ENCODE data around the gene PURB.
A peak's percentile ranks its signal among the peaks of the same experiment; 100 is the strongest.
"Not testable (repeated sequence)": the region's sequence is repeated elsewhere in the genome, so short reads cannot be mapped to it uniquely, and the experiment has no call there.

The PURB gene

DNA sequence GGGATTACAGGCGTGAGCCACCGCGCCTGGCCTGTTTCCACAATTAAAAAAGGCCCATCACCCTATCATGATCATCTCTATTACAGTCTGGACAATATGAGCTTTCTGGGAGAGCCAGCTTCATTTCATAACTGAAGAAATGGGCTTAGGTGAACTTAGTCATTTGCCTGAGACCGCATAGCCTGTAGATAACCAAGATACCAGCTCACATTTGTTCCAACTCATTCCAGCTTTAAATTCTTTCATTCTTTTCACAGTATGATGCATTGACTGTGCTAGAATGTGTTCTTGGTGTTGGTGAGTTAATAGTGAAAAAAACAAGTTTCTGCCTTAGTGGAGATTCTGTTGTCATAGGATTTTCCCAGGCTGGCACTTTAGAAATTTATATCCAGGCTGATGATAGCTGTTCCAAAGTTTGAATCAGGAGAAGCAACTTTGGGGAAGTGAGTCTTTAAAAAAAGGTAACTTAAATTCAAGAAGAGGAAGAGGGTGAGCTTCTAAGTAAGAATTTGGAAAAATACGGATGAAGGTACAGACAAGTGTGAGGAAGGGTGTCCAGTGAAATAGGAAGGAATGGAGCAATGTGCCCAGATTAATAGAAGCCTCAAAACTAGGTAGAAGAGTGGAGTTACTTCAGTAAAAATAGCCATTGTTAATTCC, 35.3 kb downstream of the PURB start:
- DNase-seq = no peak

DNA sequence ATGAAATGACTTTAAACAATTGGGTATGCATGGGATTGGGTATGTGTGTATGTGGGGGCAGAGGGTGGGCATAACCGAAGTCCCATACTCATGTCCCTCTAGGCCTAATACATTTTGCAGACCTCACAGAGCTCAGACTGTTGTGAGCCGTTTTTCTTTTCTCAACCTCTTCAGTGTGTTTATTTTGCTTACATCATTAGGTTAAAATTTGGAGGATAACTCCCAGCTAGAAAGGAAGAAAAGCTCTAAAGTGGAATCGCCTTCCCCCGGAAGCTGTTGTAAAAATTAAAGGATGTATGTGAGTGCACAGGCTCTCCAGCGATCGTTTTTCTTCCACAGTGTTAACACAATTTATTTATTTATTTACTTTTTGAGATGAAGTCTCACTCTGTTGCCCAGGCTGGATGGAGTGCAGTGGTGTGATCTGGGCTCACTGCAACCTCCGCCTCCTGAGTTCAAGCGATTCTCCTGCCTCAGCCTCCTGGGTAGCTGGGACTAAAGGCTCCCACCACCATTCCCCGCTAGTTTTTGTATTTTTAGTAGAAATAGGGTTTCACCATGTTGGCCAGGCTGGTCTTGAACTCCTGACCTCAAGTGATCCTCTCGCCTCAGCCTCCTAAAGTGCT, 36.0 kb downstream of the PURB start:
- DNase-seq = peak; percentile 26

DNA sequence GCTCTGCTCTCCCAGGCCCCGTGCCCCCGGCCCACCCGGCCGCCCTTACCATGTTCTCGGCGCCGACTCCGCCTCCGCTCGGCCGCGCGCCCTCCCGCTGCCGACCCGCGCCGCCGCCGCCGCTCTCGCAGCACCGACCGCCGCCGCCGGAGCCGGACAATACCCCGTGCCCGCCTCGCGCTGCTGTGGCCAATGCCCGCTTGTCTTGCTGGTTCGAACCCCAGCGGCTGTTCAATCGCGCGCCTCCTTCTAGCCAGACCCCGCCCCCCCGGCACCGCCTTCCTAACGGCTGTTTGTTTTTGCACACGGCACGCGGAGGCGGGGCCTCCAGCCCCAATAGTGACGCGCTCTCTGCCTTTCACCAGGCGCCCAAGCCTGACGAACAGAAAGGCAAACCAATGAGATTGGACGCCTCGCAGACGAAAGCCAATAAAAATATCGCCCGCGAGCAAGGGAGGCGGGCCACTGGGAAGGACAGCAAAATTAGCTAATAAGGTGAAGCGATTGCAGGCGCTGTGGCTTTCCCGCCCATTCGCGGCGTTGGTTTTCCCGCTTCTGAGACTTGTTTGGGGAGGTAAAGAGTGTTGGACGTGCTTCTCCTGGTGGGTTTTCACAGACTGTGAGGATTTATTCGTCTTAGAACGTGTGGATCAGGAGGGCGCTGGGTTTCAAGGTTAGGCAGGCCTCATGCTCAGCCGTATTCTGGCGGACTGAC, 37.3 kb downstream of the PURB start, which contains the start of gene H2AZ2:
Gene H2AZ2 (minus strand): TSS at position 168 of the 715 bp plus-strand sequence. CDS start 116 bp downstream, at position 52.
- DNase-seq = peak; percentile 100

DNA sequence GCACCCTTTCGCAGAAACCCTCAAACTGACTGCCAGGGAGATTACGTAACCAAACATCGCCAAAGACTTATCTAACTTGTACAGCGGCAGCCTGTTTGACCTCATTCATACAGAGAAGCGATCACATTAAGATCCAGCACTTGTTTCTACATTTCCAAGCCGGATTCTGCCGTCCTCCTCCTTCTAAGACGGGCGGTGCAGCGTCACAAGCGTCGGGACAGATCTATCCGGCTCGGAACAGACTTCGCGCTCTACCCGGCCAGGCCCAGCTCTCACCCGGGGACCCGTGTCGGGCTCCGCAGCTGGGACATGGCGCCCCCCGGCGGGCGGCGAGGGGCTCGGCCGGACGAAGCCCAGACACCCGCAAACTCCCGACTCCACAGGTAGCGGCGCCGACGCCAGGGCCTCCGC, 37.8 kb downstream of the PURB start:
- DNase-seq = peak; percentile 86

- no peak for DNase-seq
Measured at GRCh38 chr7:44846816-44847508, 38.4 kb downstream of the PURB start.

GRCh38 chr7:44846390-44846789, 38.9 kb downstream of the PURB start:
- not testable (repeated sequence) for DNase-seq

DNA sequence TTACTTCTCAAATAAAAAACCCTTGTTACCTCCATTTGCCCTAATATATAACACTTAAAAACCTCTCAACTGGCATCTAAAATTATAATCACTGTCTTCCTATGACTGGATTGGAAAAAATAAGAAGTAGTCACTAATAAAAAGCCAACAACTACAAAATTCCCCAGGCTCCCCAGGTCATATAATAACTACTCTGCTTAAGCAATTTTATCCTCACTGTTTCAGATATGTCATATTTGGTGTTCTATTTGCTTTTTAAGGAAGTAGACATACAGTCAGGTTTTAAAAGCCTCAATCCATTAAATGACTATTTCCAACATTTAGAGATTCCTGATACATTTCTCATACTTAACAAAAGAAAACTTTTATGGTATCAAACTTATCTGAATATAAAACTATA, 39.9 kb downstream of the PURB start:
- no peak for DNase-seq

DNA sequence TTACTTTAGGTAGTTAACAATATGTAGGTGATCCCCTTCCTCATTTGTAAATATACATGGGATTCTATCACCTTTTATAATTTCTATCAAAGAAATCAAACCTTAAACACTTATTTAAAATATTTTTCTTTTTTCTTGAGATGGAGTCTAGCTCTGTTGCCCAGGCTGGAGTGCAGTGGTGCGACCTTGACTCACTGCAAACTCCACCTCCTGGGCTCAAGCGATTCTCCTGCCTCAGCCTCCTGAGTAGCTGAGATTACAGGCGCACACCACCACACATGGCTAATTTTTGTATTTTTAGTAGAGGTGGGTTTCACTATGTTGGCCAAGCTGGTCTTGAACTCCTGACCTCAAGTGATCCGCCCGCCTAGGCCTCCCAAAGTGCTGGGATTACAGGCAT, 41.9 kb downstream of the PURB start:
- not testable (repeated sequence) for DNase-seq

- not testable (repeated sequence) for DNase-seq
Measured at GRCh38 chr7:44842675-44843074, 42.7 kb downstream of the PURB start.

GRCh38 chr7:44838751-44839150, 46.6 kb downstream of the PURB start:
- no peak for DNase-seq

GRCh38 chr7:44827567-44827966, 57.8 kb downstream of the PURB start:
- no peak for DNase-seq
